BLaER1 (cell line): ENCODE data around the gene FBXO28.

Experiments used
- H3K27ac ChIP-seq: shearing (Covaris generic); formaldehyde crosslinking; 2 replicates; pipeline ENCODE4 v1.8.1; 2022
- H3K27me3 ChIP-seq: shearing (Covaris generic); formaldehyde crosslinking; 2 replicates; pipeline ENCODE4 v1.8.1; 2022
- H3K36me3 ChIP-seq: shearing (Covaris generic); formaldehyde crosslinking; 2 replicates; pipeline ENCODE4 v1.8.1; 2022
- H3K4me1 ChIP-seq: shearing (Covaris generic); formaldehyde crosslinking; 2 replicates; pipeline ENCODE4 v1.8.1; 2022
- H3K4me2 ChIP-seq: shearing (Covaris generic); formaldehyde crosslinking; 2 replicates; pipeline ENCODE4 v1.8.1; 2022
- H3K4me3 ChIP-seq: shearing (Covaris generic); formaldehyde crosslinking; 2 replicates; pipeline ENCODE4 v1.8.1; 2022
- H3K9ac ChIP-seq: shearing (Covaris generic); formaldehyde crosslinking; 2 replicates; pipeline ENCODE4 v1.8.1; 2022
- H3K9me3 ChIP-seq: shearing (Covaris generic); formaldehyde crosslinking; 2 replicates; pipeline ENCODE4 v1.8.1; 2022
- H4K20me1 ChIP-seq: shearing (Covaris generic); formaldehyde crosslinking; 2 replicates; pipeline ENCODE4 v1.8.1; 2022
- Cebpa-rat ChIP-seq: shearing (Covaris generic); IDR thresholded peaks from 2 replicates; pipeline ENCODE4 v1.8.1; 2022

Gene FBXO28

DNA sequence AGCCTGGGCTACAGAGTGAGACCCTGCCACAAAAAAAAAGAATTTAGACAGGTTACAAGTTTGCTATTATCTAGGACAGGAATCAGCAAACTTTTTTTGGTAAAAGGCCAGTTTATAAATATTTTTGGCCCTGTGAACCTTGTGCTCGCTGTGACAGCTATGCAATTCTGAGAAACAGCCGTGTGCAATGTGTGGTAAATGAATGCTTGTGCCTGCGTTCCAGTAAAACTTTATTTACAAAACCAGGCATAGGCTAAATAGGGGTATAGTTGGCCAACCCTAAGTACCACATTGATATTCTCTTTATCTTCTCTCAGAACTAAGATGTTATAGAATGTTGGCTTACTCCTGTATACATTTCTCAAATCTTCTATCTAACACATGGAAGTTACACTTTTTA, 24.3 kb downstream of the FBXO28 start:
- Histone ChIP-seq H3K36me3 (peaks cover 93% of the 10 kb centered on the region), H3K4me1 (no peaks in the 10 kb centered on the region), H4K20me1 (no peaks in the 10 kb centered on the region), H3K4me2 (no peak overlapping the region), H3K4me3 (no peak overlapping the region), H3K27me3 (no peaks in the 10 kb centered on the region), H3K27ac (no peak overlapping the region), H3K9ac (no peak overlapping the region), H3K9me3 (no peaks in the 10 kb centered on the region)
- no peak for TF ChIP-seq Cebpa-rat

DNA sequence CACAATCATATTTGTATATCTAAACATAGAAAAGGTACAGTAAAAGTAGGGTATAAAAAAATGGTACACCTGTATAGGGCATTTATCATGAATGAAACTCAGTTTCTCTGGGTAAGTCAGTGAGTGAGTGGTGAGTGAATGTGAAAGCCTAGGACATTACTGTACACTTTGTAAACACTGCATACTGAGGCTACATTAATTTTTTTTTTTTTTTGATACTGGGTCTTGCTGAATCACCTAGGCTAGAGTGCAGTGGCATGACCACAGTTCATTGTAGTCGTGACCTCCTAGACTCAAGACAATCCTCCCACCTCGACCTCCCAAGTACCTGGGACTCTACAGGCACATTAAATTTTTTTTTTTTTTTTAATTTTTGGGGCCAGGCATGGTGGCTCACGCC, 27.8 kb downstream of the FBXO28 start:
- Histone ChIP-seq H3K4me2 (no peak overlapping the region), H3K36me3 (peaks cover 89% of the 10 kb centered on the region), H3K9me3 (no peaks in the 10 kb centered on the region), H4K20me1 (no peaks in the 10 kb centered on the region), H3K4me3 (no peak overlapping the region), H3K27me3 (no peaks in the 10 kb centered on the region), H3K4me1 (0 out of 2 replicates have a peak, but pooled peaks cover 6% of the 10 kb centered on the region), H3K27ac (no peak overlapping the region), H3K9ac (no peak overlapping the region)
- no peak for TF ChIP-seq Cebpa-rat

DNA sequence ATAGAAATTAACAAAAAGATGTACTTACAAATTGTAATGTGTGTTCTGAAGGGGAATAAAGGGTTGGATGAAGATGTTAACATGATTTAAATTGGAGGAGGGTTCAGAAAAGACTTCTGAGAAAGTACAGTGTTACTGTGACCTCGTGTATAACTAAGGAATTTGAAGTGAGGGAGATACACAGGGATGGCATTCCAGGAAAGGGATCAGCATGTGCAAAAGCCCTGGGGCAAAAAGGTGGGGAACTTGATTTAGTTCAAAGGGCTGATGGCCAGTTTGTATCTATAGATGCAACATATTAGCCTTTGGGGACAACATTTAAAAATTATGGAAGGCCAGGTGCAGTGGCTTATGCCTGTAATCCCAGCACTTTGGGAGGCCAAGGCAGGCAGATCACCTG, 35.8 kb downstream of the FBXO28 start:
- H3K9ac ChIP-seq, result no peak overlapping the region
- no peak overlapping the region for H3K4me3 ChIP-seq
- no peak overlapping the region for H3K4me2 ChIP-seq
- no peak for TF ChIP-seq Cebpa-rat
- H3K27ac ChIP-seq, result no peak overlapping the region
- H3K36me3 ChIP-seq, result peaks cover 40% of the 10 kb centered on the region
- H4K20me1 ChIP-seq, result no peaks in the 10 kb centered on the region
- H3K4me1 ChIP-seq, result 0 out of 2 replicates have a peak, but pooled peaks cover 4% of the 10 kb centered on the region
- no peaks in the 10 kb centered on the region for H3K9me3 ChIP-seq
- no peaks in the 10 kb centered on the region for H3K27me3 ChIP-seq

DNA sequence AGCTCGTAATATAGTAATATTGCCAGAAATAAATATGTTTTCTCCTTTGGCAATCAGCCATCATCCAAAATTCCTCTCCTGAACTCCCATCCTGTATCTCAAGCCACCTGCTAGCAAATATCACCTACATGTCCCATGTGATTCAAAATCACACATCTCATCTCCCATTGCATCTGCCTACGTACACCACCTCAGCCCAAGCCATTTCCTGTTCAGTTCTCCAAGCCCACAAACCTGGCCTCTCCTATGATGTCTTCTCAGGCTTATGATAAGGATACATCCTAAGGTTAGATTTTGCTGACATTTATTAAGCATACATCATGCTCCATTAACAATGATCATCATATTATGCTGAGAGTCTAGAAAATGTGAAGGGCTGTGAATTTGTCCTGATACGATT, 37.2 kb downstream of the FBXO28 start:
- no peaks in the 10 kb centered on the region for H4K20me1 ChIP-seq

DNA sequence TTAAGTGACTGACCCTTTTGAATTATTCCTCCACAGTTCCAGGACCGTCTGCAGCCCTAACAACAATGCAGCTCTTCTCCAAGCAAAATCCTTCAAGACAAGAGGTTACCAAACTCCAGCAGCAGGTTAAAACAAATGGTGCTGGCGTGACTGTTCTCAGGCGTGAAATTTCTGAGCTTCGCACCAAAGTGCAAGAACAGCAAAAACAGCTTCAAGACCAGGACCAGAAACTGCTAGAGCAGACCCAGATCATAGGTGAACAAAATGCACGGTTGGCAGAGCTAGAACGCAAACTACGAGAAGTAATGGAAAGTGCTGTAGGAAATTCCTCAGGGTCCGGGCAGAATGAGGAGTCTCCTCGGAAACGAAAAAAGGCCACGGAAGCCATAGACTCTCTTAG, 43.4 kb downstream of the FBXO28 start:
- no peaks in the 10 kb centered on the region for H4K20me1 ChIP-seq
- no peaks in the 10 kb centered on the region for H3K27me3 ChIP-seq
- no peaks in the 10 kb centered on the region for H3K4me1 ChIP-seq
- no peak overlapping the region for H3K27ac ChIP-seq
- peaks cover 84% of the 10 kb centered on the region for H3K36me3 ChIP-seq
- H3K4me3 ChIP-seq, result no peak overlapping the region
- no peaks in the 10 kb centered on the region for H3K9me3 ChIP-seq
- TF ChIP-seq Cebpa-rat, result no peak
- no peak overlapping the region for H3K9ac ChIP-seq
- H3K4me2 ChIP-seq, result no peak overlapping the region

More for the DNA sequence above, 37.2 kb downstream of the FBXO28 start:
- H3K27ac ChIP-seq, result no peak overlapping the region
- H3K4me2 ChIP-seq, result no peak overlapping the region
- no peaks in the 10 kb centered on the region for H3K27me3 ChIP-seq
- H3K4me1 ChIP-seq, result no peaks in the 10 kb centered on the region
- no peak for TF ChIP-seq Cebpa-rat
- no peaks in the 10 kb centered on the region for H3K9me3 ChIP-seq
- H3K36me3 ChIP-seq, result peaks cover 42% of the 10 kb centered on the region
- no peak overlapping the region for H3K9ac ChIP-seq
- no peak overlapping the region for H3K4me3 ChIP-seq

DNA sequence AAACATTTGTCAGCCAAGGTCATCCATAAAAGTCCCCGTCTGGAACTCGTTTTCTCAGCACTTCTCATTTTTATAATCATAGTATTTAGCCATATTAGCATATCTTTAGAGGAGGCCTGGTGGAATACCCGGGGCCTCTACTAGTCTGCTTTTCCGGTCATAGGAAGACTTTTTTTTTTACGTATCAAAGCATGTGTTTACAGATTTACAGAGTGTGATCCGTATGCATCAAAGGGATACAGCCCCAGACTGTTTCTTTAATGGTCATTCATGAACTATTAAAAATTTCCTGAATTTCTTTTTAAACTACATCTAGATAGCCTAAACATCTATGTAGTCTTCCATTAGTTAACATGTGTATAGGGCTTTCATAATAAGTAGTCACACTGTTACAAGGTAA, 45.6 kb downstream of the FBXO28 start:
- no peaks in the 10 kb centered on the region for H3K4me1 ChIP-seq
- no peak overlapping the region for H3K4me2 ChIP-seq
- no peaks in the 10 kb centered on the region for H4K20me1 ChIP-seq
- H3K4me3 ChIP-seq, result no peak overlapping the region
- peaks cover 67% of the 10 kb centered on the region for H3K36me3 ChIP-seq
- no peaks in the 10 kb centered on the region for H3K27me3 ChIP-seq
- H3K9ac ChIP-seq, result no peak overlapping the region
- H3K27ac ChIP-seq, result no peak overlapping the region
- TF ChIP-seq Cebpa-rat, result no peak
- no peaks in the 10 kb centered on the region for H3K9me3 ChIP-seq

DNA sequence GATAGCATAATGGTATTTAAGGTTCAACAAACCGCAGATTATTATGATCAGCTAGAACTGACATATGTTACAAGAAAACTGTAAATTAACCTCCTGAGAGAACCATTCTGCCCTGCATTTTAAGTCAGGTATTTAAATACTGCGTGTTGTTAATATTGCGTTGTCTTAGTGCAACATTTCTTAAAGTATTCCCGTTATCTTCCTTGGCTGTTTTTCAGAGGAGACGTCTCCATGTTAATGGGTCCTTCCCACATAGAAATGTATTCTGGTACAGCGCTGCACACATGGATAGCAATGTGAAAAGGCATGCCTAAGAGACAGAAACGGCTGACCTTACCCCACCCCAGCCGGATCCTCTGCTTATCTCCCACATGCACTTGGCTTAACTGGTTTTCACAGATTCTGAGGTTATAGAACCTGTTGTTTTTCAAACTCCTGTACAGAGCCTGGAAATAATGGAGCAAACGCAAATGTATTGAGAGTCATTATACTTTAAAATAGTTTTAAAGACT, 46.3 kb downstream of the FBXO28 start:
- no peak for TF ChIP-seq Cebpa-rat
- no peak overlapping the region for H3K9ac ChIP-seq
- peaks cover 64% of the 10 kb centered on the region for H3K36me3 ChIP-seq
- no peak overlapping the region for H3K27ac ChIP-seq
- H3K4me2 ChIP-seq, result no peak overlapping the region
- no peaks in the 10 kb centered on the region for H3K4me1 ChIP-seq
- no peaks in the 10 kb centered on the region for H3K9me3 ChIP-seq
- H4K20me1 ChIP-seq, result no peaks in the 10 kb centered on the region
- no peaks in the 10 kb centered on the region for H3K27me3 ChIP-seq
- no peak overlapping the region for H3K4me3 ChIP-seq

DNA sequence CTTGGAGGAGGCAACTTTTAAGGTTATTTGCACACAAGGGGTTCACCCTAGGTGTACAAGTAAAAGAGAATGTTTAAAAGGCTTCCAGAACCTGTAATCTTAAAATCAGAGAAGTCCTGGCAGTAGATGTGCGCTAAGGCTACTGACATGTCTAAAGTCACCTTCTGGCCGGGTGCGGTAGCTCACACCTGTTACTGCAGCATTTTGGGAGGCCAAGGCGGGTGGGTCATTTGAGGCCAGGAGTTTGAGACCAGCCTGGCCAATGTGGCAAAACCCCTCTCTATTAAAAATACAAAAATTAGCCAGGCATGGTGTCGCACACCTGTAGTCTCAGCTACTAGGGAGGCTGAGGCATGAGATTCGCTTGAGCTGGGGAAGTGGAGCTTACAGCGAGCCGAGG, 48.9 kb downstream of the FBXO28 start:
- no peak overlapping the region for H3K4me2 ChIP-seq
- H3K27me3 ChIP-seq, result no peaks in the 10 kb centered on the region
- peaks cover 39% of the 10 kb centered on the region for H3K36me3 ChIP-seq
- H4K20me1 ChIP-seq, result no peaks in the 10 kb centered on the region
- H3K4me1 ChIP-seq, result no peaks in the 10 kb centered on the region
- H3K27ac ChIP-seq, result no peak overlapping the region
- H3K9me3 ChIP-seq, result no peaks in the 10 kb centered on the region
- H3K4me3 ChIP-seq, result no peak overlapping the region
- H3K9ac ChIP-seq, result no peak overlapping the region
- no peak for TF ChIP-seq Cebpa-rat

DNA sequence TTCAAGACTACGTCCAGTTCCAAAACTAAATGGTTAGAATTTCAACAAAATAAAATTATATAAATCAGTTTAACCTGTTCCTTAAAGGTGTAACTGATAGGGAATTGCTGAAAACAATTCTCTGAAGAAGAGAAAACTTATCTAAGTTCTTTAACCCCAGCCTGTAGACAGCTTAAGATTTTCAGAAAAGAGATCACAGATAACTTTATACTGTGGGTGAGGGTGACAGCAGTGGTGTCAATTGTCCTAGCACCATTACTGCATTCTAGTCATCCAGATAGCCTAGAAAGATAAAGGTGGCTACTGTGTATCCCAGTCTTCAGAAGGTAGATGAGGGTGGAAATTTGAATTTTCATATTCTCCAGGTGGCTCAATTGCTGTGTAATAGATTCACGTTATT, 49.4 kb downstream of the FBXO28 start:
- H4K20me1 ChIP-seq, result no peaks in the 10 kb centered on the region
- no peaks in the 10 kb centered on the region for H3K9me3 ChIP-seq
- no peaks in the 10 kb centered on the region for H3K27me3 ChIP-seq
- H3K36me3 ChIP-seq, result peaks cover 33% of the 10 kb centered on the region
- H3K4me1 ChIP-seq, result peaks cover 1% of the 10 kb centered on the region
- H3K4me3 ChIP-seq, result no peak overlapping the region
- no peak for TF ChIP-seq Cebpa-rat
- no peak overlapping the region for H3K4me2 ChIP-seq
- no peak overlapping the region for H3K9ac ChIP-seq
- H3K27ac ChIP-seq, result no peak overlapping the region

DNA sequence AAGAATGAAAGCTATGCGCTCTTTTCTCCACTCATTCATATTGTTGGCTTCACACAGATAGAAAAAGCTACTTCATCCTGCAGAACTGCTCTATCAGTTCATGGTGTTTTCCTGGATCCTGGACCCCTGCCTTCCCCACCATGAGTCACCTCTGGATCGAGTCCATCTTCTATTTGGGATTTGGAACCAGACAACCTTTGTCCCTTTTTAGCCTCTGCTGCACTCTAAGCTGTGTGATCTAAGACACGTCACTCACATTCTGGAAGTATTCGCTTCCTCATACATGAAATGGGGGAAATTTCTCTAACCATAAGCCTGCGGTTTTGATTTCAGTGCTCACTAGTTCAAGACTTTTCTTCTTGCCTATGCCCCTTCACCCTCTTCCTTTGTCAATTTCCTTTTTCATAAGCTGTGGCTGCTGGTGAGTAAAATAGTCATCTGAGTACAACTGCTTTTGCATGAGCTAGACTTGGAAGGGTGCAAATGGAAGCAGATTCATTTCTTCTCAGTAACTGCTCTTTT, 55.0 kb downstream of the FBXO28 start:
- no peaks in the 10 kb centered on the region for H4K20me1 ChIP-seq
- H3K4me1 ChIP-seq, result peaks cover 31% of the 10 kb centered on the region
- TF ChIP-seq Cebpa-rat, result no peak
- peak overlapping the region; percentile 82 for H3K4me2 ChIP-seq
- no peaks in the 10 kb centered on the region for H3K9me3 ChIP-seq
- no peak overlapping the region; the same call in 1 of the 2 replicates for H3K9ac ChIP-seq
- H3K27ac ChIP-seq, result peak overlapping the region; percentile 45; the same call in 1 of the 2 replicates
- no peaks in the 10 kb centered on the region for H3K36me3 ChIP-seq
- peak overlapping the region; percentile 16 for H3K4me3 ChIP-seq
- H3K27me3 ChIP-seq, result no peaks in the 10 kb centered on the region
